Urinary bladder (tissue), 4 donors: Measurements from ENCODE around the gene ZDHHC24. TPM values are rescaled to one million over a fixed set of nuclear protein-coding genes. Genes with fewer than 3 reads are reported as not detected.

Source experiments
- DNase-seq: peaks from one replicate; pipeline ENCODE4 v3.0.0-alpha.2; 2015; ENCODE audit errors: extremely low spot score
- H3K27ac ChIP-seq: one replicate; pipeline ENCODE4 v1.5.1; 2013; ENCODE audit warnings: low read depth, mild to moderate bottlenecking, moderate library complexity
- H3K36me3 ChIP-seq: one replicate; pipeline ENCODE4 v1.6.1; 2013; ENCODE audit warnings: mild to moderate bottlenecking, moderate library complexity; ENCODE audit not compliant: insufficient read depth
- H3K4me1 ChIP-seq: one replicate; pipeline ENCODE4 v1.6.1; 2013; ENCODE audit warnings: mild to moderate bottlenecking, moderate library complexity; ENCODE audit not compliant: insufficient read depth
- H3K4me3 ChIP-seq: one replicate; pipeline ENCODE4 v1.5.1; 2013; ENCODE audit warnings: low read depth, low read length
- WGBS: extraction: QIAGEN DNeasy Blood & Tissue Kit; methylation state at CpG from one replicate; pipeline ENCODE4 v1.1.7; 2013; 5-methylcytosine and 5-hydroxymethylcytosine counted together
- polyA plus RNA-seq: library from polyadenylated mRNA; stranded (reverse); fragments of 200-250 nt; gene quantifications from one replicate; pipeline ENCODE4 v1.2.3, GENCODE V29; 2013
- total RNA-seq: library from RNA; depleted of rRNA; stranded (reverse); fragments of >200 nt; gene quantifications from one replicate; pipeline ENCODE4 v1.2.3, GENCODE V29; 2014
- donor health status: healthy with polysubstance abuse.
- donor health status: healthy.

The ZDHHC24 gene
- total and polyA plus RNA-seq, 2 donors, result 5.0 to 11.4 TPM

DNA sequence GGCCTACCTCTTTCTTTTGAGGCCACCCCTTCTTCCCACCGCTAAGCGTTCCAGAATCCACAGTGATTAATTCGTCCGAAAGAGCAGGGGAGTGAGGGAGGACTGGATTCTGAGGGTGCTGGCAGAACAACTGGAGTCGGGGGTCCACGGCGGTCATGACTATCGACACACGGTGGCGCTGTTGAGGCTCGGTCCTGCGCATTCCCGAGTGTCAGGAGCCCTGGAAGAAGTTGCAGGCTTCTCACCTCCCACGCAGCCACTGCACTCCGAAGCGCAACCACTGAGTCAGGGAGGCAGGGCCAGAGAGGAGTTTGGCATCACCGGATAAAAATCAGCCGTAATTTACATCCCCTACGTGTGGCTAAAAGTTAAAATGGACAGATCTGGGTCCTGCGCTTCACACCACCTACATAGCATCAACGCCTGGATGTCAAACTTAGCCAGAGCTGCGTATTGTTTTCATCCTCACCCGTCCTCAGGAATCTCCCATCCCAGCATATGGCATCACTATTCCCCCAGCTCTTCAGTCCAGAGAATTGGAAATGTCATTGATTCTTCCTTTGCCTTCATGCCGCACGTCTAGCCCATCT lies 33.3 kb upstream of the ZDHHC24 start:
- Histone ChIP-seq H3K4me3 (no peak overlapping the region), H3K4me1 (no peaks in the 10 kb centered on the region), H3K36me3 (no peaks in the 10 kb centered on the region), H3K27ac (no peak overlapping the region)
- no peak for DNase-seq
- 16% methylated on average over 25 of the region's 25 CpGs for WGBS

DNA sequence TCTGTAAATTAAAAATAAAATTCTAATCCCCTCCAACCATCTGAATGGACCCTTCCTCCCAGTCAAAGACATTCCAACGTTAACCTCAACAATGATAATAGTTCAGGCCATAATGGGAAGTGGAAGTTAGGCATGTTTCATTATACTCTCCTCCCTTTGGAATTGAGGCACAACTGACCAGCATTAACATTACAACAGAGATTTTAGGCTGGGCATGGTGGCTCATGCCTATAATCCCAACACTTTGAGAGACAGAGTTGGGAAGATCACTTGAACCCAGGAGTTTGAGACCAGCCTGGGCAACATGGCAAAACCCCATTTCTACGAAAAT lies 25.0 kb upstream of the ZDHHC24 start:
- 62% methylated on average over 2 of the region's 2 CpGs for WGBS
- no peak for DNase-seq
- H3K36me3 ChIP-seq, result no peaks in the 10 kb centered on the region
- H3K27ac ChIP-seq, result no peak overlapping the region
- peaks cover 2% of the 10 kb centered on the region for H3K4me1 ChIP-seq
- H3K4me3 ChIP-seq, result no peak overlapping the region

- Histone ChIP-seq H3K4me1 (peaks cover 2% of the 10 kb centered on the region), H3K36me3 (no peaks in the 10 kb centered on the region), H3K4me3 (no peak overlapping the region), H3K27ac (no peak overlapping the region)
- no peak for DNase-seq
- 54% methylated on average over 5 of the region's 5 CpGs for WGBS
Observed at GRCh38 chr11:66570079-66570849, 24.4 kb upstream of the ZDHHC24 start.

DNA sequence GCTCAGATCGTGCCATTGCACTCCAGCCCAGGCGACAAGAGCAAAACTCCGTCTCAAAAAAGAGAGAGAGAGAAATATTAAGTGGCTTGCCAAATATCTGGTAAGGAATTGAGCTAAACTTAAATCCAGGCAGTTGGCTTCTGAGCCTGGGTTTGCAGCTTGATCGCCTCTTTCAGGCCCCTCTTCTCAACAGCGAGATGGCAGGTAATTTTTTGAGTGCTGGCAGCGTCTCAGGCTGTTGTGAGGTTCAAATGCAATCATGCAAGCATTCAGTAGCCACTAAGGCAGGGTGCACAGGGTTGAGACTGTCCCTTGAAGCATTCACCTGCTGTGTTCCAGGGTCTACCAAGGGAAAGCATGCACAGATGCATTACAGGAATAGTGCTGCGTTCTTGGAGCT lies 23.2 kb upstream of the ZDHHC24 start:
- H3K27ac ChIP-seq, result no peak overlapping the region
- 85% methylated on average over 7 of the region's 7 CpGs for WGBS
- H3K36me3 ChIP-seq, result no peaks in the 10 kb centered on the region
- H3K4me3 ChIP-seq, result no peak overlapping the region
- no peak for DNase-seq
- peaks cover 2% of the 10 kb centered on the region for H3K4me1 ChIP-seq

DNA sequence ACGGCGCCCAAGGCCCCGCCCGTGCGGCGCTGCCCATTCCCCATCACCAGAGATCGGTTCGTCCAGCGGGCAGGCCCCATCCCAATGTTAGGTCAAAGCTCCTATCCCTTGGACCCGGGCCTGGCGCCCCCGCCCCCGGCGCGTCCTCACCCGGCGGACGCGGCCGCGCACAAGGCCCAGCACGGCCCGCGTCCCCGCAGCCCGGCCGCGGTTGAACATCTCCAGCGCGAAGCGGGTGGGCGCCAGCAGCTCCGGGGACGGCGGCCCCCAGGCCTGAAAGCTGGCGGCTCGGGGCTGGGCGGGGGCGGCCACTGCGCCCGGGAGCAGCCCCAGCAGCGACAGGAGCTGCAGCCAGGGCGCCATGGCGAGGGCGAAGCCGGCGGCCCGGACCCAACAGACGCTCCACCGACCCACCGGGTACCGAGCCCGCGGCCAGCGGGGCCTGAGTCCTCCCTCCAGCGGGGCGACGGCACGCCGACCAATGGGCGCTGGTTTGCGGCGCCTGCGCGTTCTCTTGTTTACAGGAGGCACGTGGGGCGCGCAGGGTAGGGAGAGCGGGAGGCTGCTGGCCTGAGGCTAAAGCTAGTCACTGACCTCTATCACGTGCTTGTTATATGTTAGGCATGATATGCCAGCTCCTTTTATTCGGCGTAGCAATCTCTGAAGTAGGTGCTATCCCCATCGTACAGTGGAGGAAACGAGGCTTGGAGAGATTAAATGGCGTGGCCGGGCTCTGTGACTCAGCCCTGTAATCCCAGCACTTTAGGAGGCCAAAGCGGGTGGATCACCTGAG lies 22.5 kb upstream of the ZDHHC24 start, which contains the start of gene CTSF:
Gene CTSF, minus strand, starts transcription at position 483 of the 793 bp plus-strand sequence. Its CDS starts 120 bp downstream, at position 363.
- 3% methylated on average over 77 of the region's 77 CpGs for WGBS
- H3K4me1 ChIP-seq, result peaks cover 2% of the 10 kb centered on the region
- H3K4me3 ChIP-seq, result peak within 1 kb of the TSS; percentile 68
- no peak within 1 kb of the TSS for H3K27ac ChIP-seq
- DNase-seq, result no peak
- H3K36me3 ChIP-seq, result no peaks in the 10 kb centered on the region

GRCh38 chr11:66567787-66568123 lies 21.9 kb upstream of the ZDHHC24 start:
- H3K4me3 ChIP-seq, result peak overlapping the region; percentile 68
- WGBS, result 59% methylated on average over 15 of the region's 15 CpGs
- H3K27ac ChIP-seq, result no peak overlapping the region

GRCh38 chr11:66566221-66566620 lies 20.4 kb upstream of the ZDHHC24 start:
- Histone ChIP-seq H3K4me1 (peaks cover 2% of the 10 kb centered on the region), H3K36me3 (no peaks in the 10 kb centered on the region), H3K27ac (no peak overlapping the region), H3K4me3 (no peak overlapping the region)
- no peak for DNase-seq
- 95% methylated on average over 8 of the region's 8 CpGs for WGBS

More at GRCh38 chr11:66567787-66568123, 21.9 kb upstream of the ZDHHC24 start:
- no peaks in the 10 kb centered on the region for H3K36me3 ChIP-seq
- H3K4me1 ChIP-seq, result peaks cover 2% of the 10 kb centered on the region
- DNase-seq, result no peak

DNA sequence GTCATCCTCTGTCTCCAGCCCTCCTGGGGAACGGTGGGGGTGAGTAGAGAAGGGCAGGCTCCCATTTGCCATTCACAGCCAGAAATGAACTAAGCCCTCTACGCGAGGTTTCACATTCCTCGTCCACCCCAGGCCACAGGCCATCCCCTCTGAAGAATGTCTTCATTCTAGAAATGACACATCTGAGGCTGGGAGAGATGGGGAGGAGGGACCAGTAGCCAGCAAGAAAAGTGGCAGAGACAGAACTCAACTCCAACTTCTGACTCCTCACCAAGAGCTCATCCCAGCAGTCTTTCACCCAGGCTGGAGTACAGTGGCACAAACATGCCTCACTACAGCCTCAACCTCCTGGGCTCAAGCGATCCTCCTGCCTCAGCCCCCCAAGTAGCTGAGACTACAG lies 19.1 kb upstream of the ZDHHC24 start:
- Histone ChIP-seq H3K27ac (no peak overlapping the region), H3K4me1 (peaks cover 2% of the 10 kb centered on the region), H3K36me3 (no peaks in the 10 kb centered on the region), H3K4me3 (no peak overlapping the region)
- 94% methylated on average over 5 of the region's 5 CpGs for WGBS
- DNase-seq, result no peak

DNA sequence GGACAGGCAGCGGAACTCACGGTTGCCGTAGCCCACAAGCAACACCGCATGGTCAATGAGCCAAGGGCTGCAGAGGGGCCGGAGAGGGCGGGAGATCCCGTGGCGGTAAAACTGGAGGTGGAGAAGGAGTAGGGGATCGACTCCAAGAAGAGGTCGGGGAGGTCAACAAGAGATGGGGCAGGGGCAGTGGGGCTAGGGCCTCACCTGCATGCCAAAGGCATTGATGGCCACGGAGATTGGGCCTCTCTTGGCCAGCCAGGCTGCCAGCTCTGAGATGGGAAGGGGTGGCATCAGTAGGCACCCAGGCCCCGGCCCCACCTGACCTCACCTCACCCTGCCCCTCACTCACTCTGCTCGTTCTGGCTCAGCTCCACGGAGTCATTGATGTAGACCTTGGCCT lies 18.7 kb upstream of the ZDHHC24 start:
- WGBS, result 90% methylated on average over 14 of the region's 14 CpGs
- Histone ChIP-seq H3K36me3 (no peaks in the 10 kb centered on the region), H3K4me3 (no peak overlapping the region), H3K27ac (no peak overlapping the region), H3K4me1 (peaks cover 2% of the 10 kb centered on the region)
- no peak for DNase-seq

DNA sequence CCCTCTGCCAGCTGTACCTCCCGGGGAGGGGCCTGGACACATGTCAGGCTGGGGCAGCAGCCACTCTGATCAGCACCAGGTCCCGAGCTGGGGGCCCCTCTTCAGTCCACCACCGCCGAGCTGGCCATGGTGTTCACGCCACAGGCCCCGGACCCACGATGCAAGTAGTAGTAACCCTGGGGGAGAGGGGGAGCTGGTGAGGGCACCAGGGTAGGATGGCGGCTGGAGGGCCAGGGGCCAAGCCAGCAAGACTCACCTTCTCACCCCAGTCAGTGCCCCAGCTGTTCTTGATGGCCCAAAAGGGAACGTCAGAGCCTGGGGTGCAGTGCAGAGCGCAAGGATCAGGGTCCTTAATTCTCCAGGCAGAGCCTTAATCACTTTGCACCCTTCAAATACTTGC lies 18.0 kb upstream of the ZDHHC24 start:
- Histone ChIP-seq H3K36me3 (no peaks in the 10 kb centered on the region), H3K4me1 (peaks cover 2% of the 10 kb centered on the region), H3K27ac (no peak overlapping the region), H3K4me3 (no peak overlapping the region)
- WGBS, result 91% methylated on average over 10 of the region's 10 CpGs
- DNase-seq, result no peak

- Histone ChIP-seq H3K27ac (no peak overlapping the region), H3K4me3 (no peak overlapping the region), H3K36me3 (no peaks in the 10 kb centered on the region), H3K4me1 (peaks cover under 1% of the 10 kb centered on the region)
- DNase-seq, result no peak
- WGBS, result 91% methylated on average over 20 of the region's 20 CpGs
Observed at GRCh38 chr11:66562907-66563583, 17.2 kb upstream of the ZDHHC24 start.

DNA sequence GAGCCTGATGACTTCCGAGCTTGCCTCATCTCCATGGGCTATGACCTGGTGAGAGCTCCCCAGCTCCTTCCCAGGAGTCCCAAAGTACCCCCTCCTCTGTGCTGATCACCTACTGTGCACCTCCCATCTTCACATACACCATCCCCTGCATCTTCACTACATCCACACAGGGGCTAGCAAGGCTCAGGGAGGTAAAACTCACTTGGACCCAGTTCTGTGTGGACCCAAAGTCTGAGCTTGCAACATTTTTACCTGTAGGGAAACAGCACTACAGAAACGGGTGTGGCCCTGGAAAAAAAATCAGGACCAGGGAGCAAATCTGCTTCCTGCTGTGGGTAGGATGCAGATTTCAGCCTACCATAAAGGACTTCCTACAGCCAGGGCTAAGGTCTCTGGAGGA lies 16.4 kb upstream of the ZDHHC24 start:
- WGBS, result 82% methylated on average over 2 of the region's 2 CpGs

DNA sequence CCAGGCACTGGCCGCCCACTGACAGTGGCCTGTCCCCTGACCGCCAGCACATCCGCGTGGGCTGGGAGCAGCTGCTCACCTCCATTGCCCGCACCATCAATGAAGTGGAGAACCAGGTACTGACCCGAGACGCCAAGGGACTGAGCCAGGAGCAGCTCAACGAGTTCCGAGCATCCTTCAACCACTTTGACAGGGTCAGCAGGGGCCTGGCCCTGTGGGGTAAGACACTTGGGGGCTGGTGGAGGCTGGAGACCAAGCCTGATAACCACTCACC lies 16.1 kb upstream of the ZDHHC24 start:
- Histone ChIP-seq H3K4me1 (no peaks in the 10 kb centered on the region), H3K36me3 (no peaks in the 10 kb centered on the region), H3K4me3 (no peak overlapping the region), H3K27ac (no peak overlapping the region)
- no peak for DNase-seq
- WGBS, result 91% methylated on average over 9 of the region's 9 CpGs

More for the DNA sequence above, 16.4 kb upstream of the ZDHHC24 start:
- no peak for DNase-seq
- H3K4me1 ChIP-seq, result no peaks in the 10 kb centered on the region
- no peak overlapping the region for H3K4me3 ChIP-seq
- H3K36me3 ChIP-seq, result no peaks in the 10 kb centered on the region
- no peak overlapping the region for H3K27ac ChIP-seq
